IMR-90 (cell line): Measurements from ENCODE around the gene TCF7L1. TPM values are rescaled to one million over a fixed set of nuclear protein-coding genes. Genes with fewer than 3 reads are reported as not detected.

Source experiments
- ATAC-seq: fragments of 200-7000 bp; cut with Tn5 transposase; 2 replicates; pipeline ENCODE4 v1.9.1; 2020; ENCODE audit warnings: low read depth, mild to moderate bottlenecking, moderate library complexity
- BruUV-seq: library from RNA; stranded (reverse); fragments of 400-500 nt; replicated peaks from 2 replicates; lab custom pipeline; 2021; lab: Mats Ljungman, UMichigan
- CTCF ChIA-PET: fragments of 300-600 bp; formaldehyde crosslinking; extraction: SDS; loops from one replicate; lab custom pipeline; 2021; ENCODE audit warnings: antibody characterized with exemption; lab: Yijun Ruan, JAX
- POLR2A ChIA-PET: fragments of 300-600 bp; sonication (Branson Sonifier 250); formaldehyde crosslinking; loops from one replicate; lab custom pipeline; 2022; ENCODE audit warnings: antibody characterized with exemption; ENCODE audit not compliant: unreplicated experiment; lab: Charles Lee
- DNase-seq: peaks from one replicate; pipeline ENCODE4 v3.0.0; 2013
- H2AFZ ChIP-seq: replicated peaks from 2 replicates; pipeline ENCODE3; 2013; ENCODE audit warnings: low read length, mild to moderate bottlenecking; ENCODE audit not compliant: poor library complexity
- H2AK5ac ChIP-seq: 2 replicates; pipeline ENCODE4 v1.6.1; 2013; ENCODE audit warnings: low read depth, low read length, inconsistent platforms
- H2AK9ac ChIP-seq: replicated peaks from 2 replicates; pipeline ENCODE3; 2013; ENCODE audit warnings: mild to moderate bottlenecking, low read depth, low read length, moderate library complexity; ENCODE audit not compliant: poor library complexity
- H2BK120ac ChIP-seq: 2 replicates; pipeline ENCODE4 v1.6.1; 2013; ENCODE audit warnings: low read depth, low read length, inconsistent platforms
- H2BK15ac ChIP-seq: 3 replicates; pipeline ENCODE4 v1.6.1; 2013; ENCODE audit warnings: low read depth, low read length, inconsistent platforms
- H2BK20ac ChIP-seq: 2 replicates; pipeline ENCODE4 v1.6.1; 2013; ENCODE audit warnings: low read depth, mild to moderate bottlenecking, inconsistent platforms, low read length, moderate library complexity
- H2BK5ac ChIP-seq: 2 replicates; pipeline ENCODE4 v1.6.1; 2013; ENCODE audit warnings: mild to moderate bottlenecking, low read depth, low read length, inconsistent platforms; ENCODE audit not compliant: poor library complexity, severe bottlenecking
- H3K14ac ChIP-seq: replicated peaks from 2 replicates; pipeline ENCODE4 v1.6.1; 2013; ENCODE audit warnings: low read depth, low read length, inconsistent platforms
- H3K18ac ChIP-seq: 2 replicates; pipeline ENCODE4 v1.6.1; 2013; ENCODE audit warnings: low read depth, low read length, control low read depth
- H3K23ac ChIP-seq: 2 replicates; pipeline ENCODE4 v1.6.1; 2013; ENCODE audit warnings: low read depth, low read length, inconsistent platforms
- H3K27ac ChIP-seq: 2 replicates; pipeline ENCODE4 v1.5.1; 2013; ENCODE audit warnings: mild to moderate bottlenecking, control low read depth, low read length; ENCODE audit not compliant: insufficient read depth
- H3K27me3 ChIP-seq: 2 replicates; pipeline ENCODE4 v1.6.1; 2013; ENCODE audit warnings: low read length; ENCODE audit not compliant: control insufficient read depth, insufficient read depth
- H3K36me3 ChIP-seq: 2 replicates; pipeline ENCODE4 v1.6.1; 2013; ENCODE audit warnings: low read length, mixed read lengths; ENCODE audit not compliant: control insufficient read depth, insufficient read depth
- H3K4ac ChIP-seq: 2 replicates; pipeline ENCODE4 v1.6.1; 2013; ENCODE audit warnings: low read depth, low read length, inconsistent platforms
- H3K4me1 ChIP-seq: 2 replicates; pipeline ENCODE4 v1.6.1; 2013; ENCODE audit warnings: low read length, mixed read lengths; ENCODE audit not compliant: control insufficient read depth, insufficient read depth
- H3K4me2 ChIP-seq: 2 replicates; pipeline ENCODE4 v1.6.1; 2013; ENCODE audit warnings: low read depth, mild to moderate bottlenecking, control low read depth, low read length, moderate library complexity
- H3K4me3 ChIP-seq: 2 replicates; pipeline ENCODE4 v1.5.1; 2013; ENCODE audit warnings: low read depth, mild to moderate bottlenecking, control low read depth, low read length, moderate library complexity; ENCODE audit not compliant: insufficient read depth
- H3K56ac ChIP-seq: 2 replicates; pipeline ENCODE4 v1.6.1; 2013; ENCODE audit warnings: low read length, inconsistent platforms; ENCODE audit not compliant: insufficient read depth; ENCODE audit errors: extremely low read depth
- H3K79me1 ChIP-seq, 2 experiments: 2 replicates each; pipeline ENCODE4 v1.6.1; 2013; ENCODE audit warnings: low read length in 2 of 2, inconsistent platforms in 1 of 2, low read depth in 1 of 2
- H3K9ac ChIP-seq: 2 replicates; pipeline ENCODE4 v1.6.1; 2013; ENCODE audit warnings: low read depth, low read length, control low read depth
- H3K9me1 ChIP-seq: 2 replicates; pipeline ENCODE4 v1.6.1; 2013; ENCODE audit warnings: low read length, inconsistent platforms; ENCODE audit not compliant: insufficient read depth
- H3K9me3 ChIP-seq: 2 replicates; pipeline ENCODE4 v1.6.1; 2013; ENCODE audit warnings: low read length; ENCODE audit not compliant: control insufficient read depth, insufficient read depth
- H4K20me1 ChIP-seq: 2 replicates; pipeline ENCODE4 v1.6.1; 2013; ENCODE audit warnings: low read length, inconsistent platforms; ENCODE audit not compliant: insufficient read depth
- H4K5ac ChIP-seq: 2 replicates; pipeline ENCODE4 v1.6.1; 2013; ENCODE audit warnings: mild to moderate bottlenecking, low read depth, low read length, control low read depth
- H4K8ac ChIP-seq, 2 experiments: 2 replicates each; pipeline ENCODE4 v1.6.1; 2013; ENCODE audit warnings: low read depth in 2 of 2, low read length in 2 of 2, control low read depth in 1 of 2, inconsistent platforms in 1 of 2
- H4K91ac ChIP-seq: 2 replicates; pipeline ENCODE4 v1.6.1; 2013; ENCODE audit warnings: low read depth, low read length, inconsistent platforms; ENCODE audit not compliant: insufficient read depth
- RCOR1 ChIP-seq: IDR thresholded peaks from 2 replicates; pipeline ENCODE4 v1.6.1; 2012; ENCODE audit warnings: mild to moderate bottlenecking, low read length, improper control_type of control experiment; ENCODE audit not compliant: insufficient replicate concordance
- WGBS, 2 experiments: methylation state at CpG; one replicate each; pipeline versions ENCODE4 v1.1.5 to v1.1.7; 2013; ENCODE audit warnings: missing lambda C conversion rate in 2 of 2; ENCODE audit not compliant: insufficient read length in 1 of 2; ENCODE audit errors: extremely low coverage in 2 of 2; 5-methylcytosine and 5-hydroxymethylcytosine counted together
- dilution Hi-C: fragments of 300-500 bp; cut with HindIII; formaldehyde crosslinking; loops from one replicate; pipeline ENCODE4 v1.14.3; 2018; ENCODE audit warnings: low sequenced_read_pairs; ENCODE audit not compliant: unreplicated experiment
- in situ Hi-C: fragments of 300-500 bp; cut with MboI; formaldehyde crosslinking; loops from 3 replicates; pipeline ENCODE4 v1.14.3; 2019; ENCODE audit warnings: low sequenced_read_pairs, inconsistent platforms, mixed read lengths
- intact Hi-C: fragments of 100-400 bp; cut with micrococcal nuclease; formaldehyde crosslinking; loops from 2 replicates; pipeline ENCODE4 v1.10.0; 2022
- polyA plus RNA-seq, 3 experiments: library from polyadenylated mRNA; depleted of rRNA; stranded (reverse); fragments of >200 nt; gene quantifications; 2 replicates each; pipeline ENCODE4 v1.2.3, GENCODE V29; 2012; ENCODE audit warnings: low replicate concordance in 1 of 3
- total RNA-seq: library from RNA; depleted of rRNA; stranded (reverse); fragments of >200 nt; gene quantifications from 2 replicates; pipeline ENCODE4 v1.2.3, GENCODE V29; 2012

The TCF7L1 gene
- total and polyA plus RNA-seq, 2 of the 4 experiments (the other 2 are of a cell fraction) = 0.72 to 11.1 TPM

- no peak overlapping the region for H4K5ac ChIP-seq
- H4K91ac ChIP-seq = no peak overlapping the region
- ChIA-PET CTCF (no interaction called here), POLR2A (no interaction called here)
- no peak overlapping the region for H3K14ac ChIP-seq
- H3K27me3 ChIP-seq = no peaks in the 10 kb centered on the region
- intact Hi-C loops (no loop called here), dilution Hi-C loops (no loop called here), in situ Hi-C loops (no loop called here)
- H3K4ac ChIP-seq = no peak overlapping the region
- no peak for ATAC-seq
- no peak for TF ChIP-seq RCOR1
- H2AK5ac ChIP-seq = no peak overlapping the region
- no peaks in the 10 kb centered on the region for H3K9me3 ChIP-seq
- BruUV-seq = no TSS peak
- peaks cover 5% of the 10 kb centered on the region; the same call in 1 of the 2 replicates for H3K36me3 ChIP-seq
- H4K20me1 ChIP-seq = peaks cover 85% of the 10 kb centered on the region
- H3K4me1 ChIP-seq = peaks cover 18% of the 10 kb centered on the region
- H3K9ac ChIP-seq = no peak overlapping the region
- H2BK20ac ChIP-seq = no peak overlapping the region
- WGBS, 2 experiments = 100% methylated on average over 3 of the region's 10 CpGs; no CpG with 5 or more reads in 1 of the 2 experiments
- no peak overlapping the region for H3K23ac ChIP-seq
- H4K8ac ChIP-seq = no peak overlapping the region
- H3K4me2 ChIP-seq = no peak overlapping the region
- H3K4me3 ChIP-seq = no peak overlapping the region
- no peak overlapping the region for H2BK15ac ChIP-seq
- no peak overlapping the region for H3K56ac ChIP-seq
- no peak overlapping the region for H2AFZ ChIP-seq
- H3K9me1 ChIP-seq = peaks cover 29% of the 10 kb centered on the region
- no peak overlapping the region for H2BK5ac ChIP-seq
- no peak overlapping the region for H2AK9ac ChIP-seq
- no peak overlapping the region for H2BK120ac ChIP-seq
- H3K18ac ChIP-seq = no peak overlapping the region
- peaks cover 38 to 87% of the 10 kb centered on the region in 2 experiments for H3K79me1 ChIP-seq
- DNase-seq = no peak
- no peak overlapping the region for H3K27ac ChIP-seq
These were observed 34.3 kb downstream of the TCF7L1 start for GRCh38 chr2:85167479-85167878.
